ENCODE results near the gene HS3ST3A1. TPM values are rescaled to one million over a fixed set of nuclear protein-coding genes. Genes with fewer than 3 reads are reported as not detected.

The HS3ST3A1 gene
- total RNA-seq, 1 experiment from 2014 or later = not detected

DNA sequence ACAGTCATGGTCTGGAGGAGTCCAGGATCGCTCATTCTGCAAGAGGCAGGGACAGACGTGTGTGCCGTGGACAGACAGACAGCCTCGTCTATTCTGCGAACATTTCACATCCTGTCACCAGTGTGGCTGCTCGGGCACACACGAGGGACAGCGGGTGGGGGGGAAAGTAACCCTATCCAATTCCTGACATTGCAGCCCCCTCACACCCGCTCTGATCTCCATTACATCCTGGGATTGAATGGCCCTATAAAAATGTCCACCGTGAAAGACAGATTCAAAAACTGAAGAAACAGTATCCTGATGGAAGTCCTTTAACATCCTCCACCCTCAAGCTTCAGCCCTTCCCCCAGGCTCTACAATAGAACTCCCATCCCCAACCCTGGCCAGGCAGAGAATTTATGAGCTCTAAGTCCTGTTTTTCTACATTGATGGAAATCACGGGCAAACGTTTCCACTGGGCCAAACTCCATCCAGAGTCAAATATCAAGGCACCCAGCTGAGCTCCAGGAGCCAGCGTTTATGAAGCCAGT lies 39.4 kb downstream of the HS3ST3A1 start:
- H3K27me3 ChIP-seq (replicated peaks; ENCODE audit: control insufficient read depth, insufficient read depth, low read length) = no peaks in the 10 kb centered on the region
- no TSS peak for BruUV-seq (replicated peaks)
- intact Hi-C loops (cut with micrococcal nuclease; ENCODE audit: unreplicated experiment) = no loop called here
- DNase-seq = peak in 1 of 2 experiments; percentile 1
- POLR2A ChIA-PET = no interaction called here
- H3K27me3 Mint-ChIP-seq (ENCODE audit: insufficient read depth, unreplicated experiment) = no peaks in the 10 kb centered on the region
- no peak overlapping the region for H3K4me3 Mint-ChIP-seq (ENCODE audit: unreplicated experiment)
- CTCF ChIA-PET = no interaction called here
- H3K36me3 ChIP-seq (ENCODE audit: control insufficient read depth, insufficient read depth, low read length) = no peaks in the 10 kb centered on the region
- H3K9me3 Mint-ChIP-seq (ENCODE audit: unreplicated experiment) = no peaks in the 10 kb centered on the region
- no peaks in the 10 kb centered on the region for H3K36me3 Mint-ChIP-seq (ENCODE audit: insufficient read depth, unreplicated experiment)
- H3K9me3 ChIP-seq = no peaks in the 10 kb centered on the region
- no peaks in the 10 kb centered on the region for H3K4me1 ChIP-seq
- peak overlapping the region; percentile 64 for H3K27ac Mint-ChIP-seq (ENCODE audit: unreplicated experiment)
- H3K4me3 ChIP-seq (ENCODE audit: low read depth, low read length) = no peak overlapping the region
- peaks cover 12% of the 10 kb centered on the region for H3K4me1 Mint-ChIP-seq (ENCODE audit: low read depth, unreplicated experiment)
- no peak for TF ChIP-seq CTCF (IDR thresholded peaks at IDR 0.05; ENCODE audit: insufficient read depth in 1 of 2, low read depth in 1 of 2, low read length in 1 of 2, severe bottlenecking in 1 of 2, unreplicated experiment in 1 of 2)

DNA sequence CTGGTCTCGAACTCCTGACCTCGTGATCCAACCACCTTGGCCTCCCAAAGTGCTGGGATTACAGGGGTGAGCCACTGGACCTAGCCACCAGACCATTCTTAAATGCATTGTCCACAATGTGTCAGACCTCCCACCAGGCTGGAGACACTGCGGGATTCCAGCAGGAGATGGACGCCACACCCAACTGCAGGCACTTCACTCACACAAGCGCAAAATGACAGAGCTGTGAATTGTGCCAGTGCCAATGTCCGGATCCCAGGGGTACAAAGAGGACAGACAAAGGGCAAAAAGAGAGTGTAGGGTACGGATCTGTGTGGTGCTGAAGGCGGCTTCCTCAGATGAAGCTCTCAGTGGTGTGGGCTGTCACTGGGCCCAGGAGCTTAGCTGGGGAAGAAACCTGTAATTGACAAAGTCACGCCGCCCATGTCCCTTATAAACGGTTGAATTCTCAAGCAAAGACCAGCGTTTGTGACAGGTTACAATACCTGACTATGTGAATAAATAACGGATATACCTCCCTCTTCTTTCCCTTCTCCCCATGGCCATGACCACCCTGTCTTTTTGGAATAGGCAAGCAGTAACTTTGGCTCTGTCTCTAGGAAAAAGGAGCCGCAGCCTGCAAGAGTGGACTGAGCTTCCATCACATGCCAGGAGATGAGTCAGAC lies 40.0 kb downstream of the HS3ST3A1 start:
- Histone ChIP-seq H3K27me3 (replicated peaks; ENCODE audit: control insufficient read depth, insufficient read depth, low read length) (no peaks in the 10 kb centered on the region), H3K9me3 (no peaks in the 10 kb centered on the region), H3K4me3 (ENCODE audit: low read depth, low read length) (no peak overlapping the region), H3K36me3 (ENCODE audit: control insufficient read depth, insufficient read depth, low read length) (no peaks in the 10 kb centered on the region), H3K4me1 (no peaks in the 10 kb centered on the region)
- intact Hi-C loops (cut with micrococcal nuclease; ENCODE audit: unreplicated experiment) = no loop called here
- no peak for DNase-seq
- H3K36me3 Mint-ChIP-seq (ENCODE audit: insufficient read depth, unreplicated experiment) = no peaks in the 10 kb centered on the region
- CTCF ChIA-PET = no interaction called here
- POLR2A ChIA-PET = no interaction called here
- no peaks in the 10 kb centered on the region for H3K27me3 Mint-ChIP-seq (ENCODE audit: insufficient read depth, unreplicated experiment)
- H3K27ac Mint-ChIP-seq (ENCODE audit: unreplicated experiment) = no peak overlapping the region
- no TSS peak for BruUV-seq (replicated peaks)
- no peaks in the 10 kb centered on the region for H3K9me3 Mint-ChIP-seq (ENCODE audit: unreplicated experiment)
- TF ChIP-seq CTCF (IDR thresholded peaks at IDR 0.05; ENCODE audit: insufficient read depth in 1 of 2, low read depth in 1 of 2, low read length in 1 of 2, severe bottlenecking in 1 of 2, unreplicated experiment in 1 of 2) = no peak
- no peak overlapping the region for H3K4me3 Mint-ChIP-seq (ENCODE audit: unreplicated experiment)
- peaks cover 12% of the 10 kb centered on the region for H3K4me1 Mint-ChIP-seq (ENCODE audit: low read depth, unreplicated experiment)

DNA sequence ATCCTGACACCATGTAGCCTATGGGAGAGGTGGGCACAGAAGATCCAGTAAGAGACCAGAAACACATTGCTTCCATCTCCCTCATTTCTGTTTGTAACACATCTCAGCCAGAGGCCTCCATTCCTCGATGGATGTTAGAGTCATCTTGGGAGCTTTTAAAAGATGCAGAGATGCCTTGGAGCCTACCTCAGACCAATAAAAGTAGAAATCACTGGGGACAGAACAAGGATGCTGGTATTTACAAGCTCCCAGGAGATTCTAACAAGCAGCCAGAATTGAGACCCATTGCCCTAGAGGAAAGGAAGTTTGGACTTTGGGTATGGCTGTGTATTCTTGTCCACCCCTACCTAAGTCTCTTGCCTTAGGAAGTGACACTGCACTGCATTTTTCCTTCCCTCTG lies 40.8 kb downstream of the HS3ST3A1 start:
- CTCF ChIA-PET = no interaction called here
- Mint-ChIP-seq H3K36me3 (ENCODE audit: insufficient read depth, unreplicated experiment) (no peaks in the 10 kb centered on the region), H3K27ac (ENCODE audit: unreplicated experiment) (no peak overlapping the region), H3K9me3 (ENCODE audit: unreplicated experiment) (no peaks in the 10 kb centered on the region), H3K4me3 (ENCODE audit: unreplicated experiment) (no peak overlapping the region), H3K27me3 (ENCODE audit: insufficient read depth, unreplicated experiment) (no peaks in the 10 kb centered on the region), H3K4me1 (ENCODE audit: low read depth, unreplicated experiment) (peaks cover 12% of the 10 kb centered on the region)
- BruUV-seq (replicated peaks) = no TSS peak
- H3K4me3 ChIP-seq (ENCODE audit: low read depth, low read length) = no peak overlapping the region
- no peak for TF ChIP-seq CTCF (IDR thresholded peaks at IDR 0.05; ENCODE audit: insufficient read depth in 1 of 2, low read depth in 1 of 2, low read length in 1 of 2, severe bottlenecking in 1 of 2, unreplicated experiment in 1 of 2)
- no peaks in the 10 kb centered on the region for H3K4me1 ChIP-seq
- POLR2A ChIA-PET = no interaction called here
- intact Hi-C loops (cut with micrococcal nuclease; ENCODE audit: unreplicated experiment) = no loop called here
- no peaks in the 10 kb centered on the region for H3K36me3 ChIP-seq (ENCODE audit: control insufficient read depth, insufficient read depth, low read length)
- no peaks in the 10 kb centered on the region for H3K27me3 ChIP-seq (replicated peaks; ENCODE audit: control insufficient read depth, insufficient read depth, low read length)
- DNase-seq = no peak
- H3K9me3 ChIP-seq = no peaks in the 10 kb centered on the region

Measured in Caco-2 (cell line).